Stimulated activated CD4-positive, alpha-beta T cell treated with anti-CD3 and anti-CD28 coated beads, Interleukin-1b, Interleukin-23, amount 100 ng/mL, for 48 hours (primary cell): ENCODE measurements around the gene ATP11A.

Experiments
- DNase-seq: peaks from one replicate; pipeline ENCODE4 v3.0.0-alpha.2; 2020

ATP11A gene

GRCh38 chr13:112887151-112887550, 197.3 kb downstream of the ATP11A start:
- no peak for DNase-seq

GRCh38 chr13:112887557-112887991, 197.7 kb downstream of the ATP11A start:
- no peak for DNase-seq

DNA sequence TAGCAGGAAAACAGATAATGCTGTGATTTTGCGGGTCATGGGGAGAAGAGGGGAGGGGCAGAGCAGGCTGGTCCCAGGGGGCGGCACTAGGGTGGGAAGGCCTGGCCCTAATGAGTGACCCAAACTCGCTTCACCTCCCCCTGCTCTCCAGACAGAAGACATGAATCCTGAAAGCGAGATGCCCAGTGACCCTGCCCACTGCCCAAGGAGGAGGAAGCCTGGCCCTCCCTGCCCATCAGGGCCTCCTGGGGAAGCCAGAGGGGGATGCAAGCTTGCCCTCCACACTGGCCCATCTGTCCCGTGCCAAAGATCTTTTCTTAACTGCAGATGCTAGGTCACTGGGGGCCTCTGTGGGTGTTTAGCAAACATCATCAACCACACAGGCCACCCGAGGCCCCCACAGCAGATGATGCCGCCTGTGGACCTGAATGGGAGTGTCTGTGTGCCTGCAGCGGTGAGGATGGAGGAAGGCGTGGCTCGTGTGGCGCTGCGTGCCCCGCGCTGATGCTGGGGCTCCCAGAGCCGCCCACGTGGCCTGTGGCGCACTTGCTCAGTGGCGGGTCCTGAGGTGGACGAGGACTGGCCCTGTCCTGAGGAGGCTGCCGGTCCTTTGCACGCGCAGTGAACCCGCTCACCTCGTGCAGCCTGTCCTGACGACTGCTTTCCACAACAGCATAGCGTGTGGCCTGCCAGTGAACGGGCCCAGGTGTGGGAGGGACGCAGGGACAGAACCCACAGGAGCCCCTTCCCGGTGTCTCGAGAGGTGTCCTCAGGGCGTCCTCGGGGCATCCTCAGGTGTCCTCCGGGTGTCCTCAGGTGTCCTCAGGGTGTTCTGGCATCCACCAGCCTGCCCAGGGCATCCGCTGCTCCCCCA, 198.6 kb downstream of the ATP11A start:
- no peak for DNase-seq

- no peak for DNase-seq
Measured at GRCh38 chr13:112889351-112890290, 199.8 kb downstream of the ATP11A start.

- no peak for DNase-seq
Measured at GRCh38 chr13:112890316-112891145, 200.7 kb downstream of the ATP11A start.

- DNase-seq = no peak
Measured at GRCh38 chr13:112891477-112892401, 201.9 kb downstream of the ATP11A start.

GRCh38 chr13:112892426-112893206, 202.8 kb downstream of the ATP11A start:
- no peak for DNase-seq

GRCh38 chr13:112893207-112893569, 203.3 kb downstream of the ATP11A start:
- no peak for DNase-seq

DNA sequence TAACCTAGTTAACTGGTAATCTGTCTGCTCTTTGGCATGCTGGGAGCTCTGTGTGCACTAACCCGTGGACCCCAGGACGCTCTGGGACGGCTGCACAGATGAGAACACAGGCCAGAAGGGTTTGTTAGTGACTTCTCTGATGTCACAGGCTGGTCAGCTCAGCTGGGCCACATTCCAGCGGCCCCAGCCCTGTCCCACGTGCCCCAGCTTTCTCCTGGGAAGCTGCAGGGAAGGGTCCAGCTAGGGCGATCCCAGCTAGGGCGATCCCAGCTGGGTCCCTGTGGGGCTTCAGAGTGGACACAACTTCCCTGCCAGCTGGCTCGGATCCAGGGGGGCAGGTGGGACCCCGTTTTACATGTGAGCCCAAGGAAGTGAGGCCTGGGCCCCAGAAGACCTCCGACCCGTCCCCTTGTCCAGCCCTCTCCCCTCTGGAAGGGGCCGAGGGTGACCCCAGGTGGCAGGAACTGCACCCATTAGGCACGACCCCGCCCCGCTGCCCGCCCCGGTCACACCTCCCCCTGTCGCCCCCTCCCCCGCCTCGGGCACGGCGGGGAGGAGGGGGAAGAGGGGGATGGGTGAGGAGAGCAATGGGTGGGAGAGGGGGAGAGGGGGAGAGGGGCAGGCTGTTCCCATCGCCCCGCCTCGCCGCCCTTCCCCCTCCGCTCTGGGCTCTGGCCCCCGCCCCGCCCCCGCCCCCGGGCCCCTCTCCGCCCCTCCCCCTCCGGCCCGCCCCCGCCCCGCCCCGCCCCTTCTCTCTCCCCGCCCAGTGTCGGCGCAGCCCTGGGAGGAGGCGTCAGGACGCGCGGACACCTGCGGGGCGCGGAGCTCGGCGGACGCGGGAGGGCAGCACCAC, 204.0 kb downstream of the ATP11A start:
- no peak for DNase-seq

- DNase-seq = no peak
Measured at GRCh38 chr13:112894423-112894672, 204.5 kb downstream of the ATP11A start.

DNA sequence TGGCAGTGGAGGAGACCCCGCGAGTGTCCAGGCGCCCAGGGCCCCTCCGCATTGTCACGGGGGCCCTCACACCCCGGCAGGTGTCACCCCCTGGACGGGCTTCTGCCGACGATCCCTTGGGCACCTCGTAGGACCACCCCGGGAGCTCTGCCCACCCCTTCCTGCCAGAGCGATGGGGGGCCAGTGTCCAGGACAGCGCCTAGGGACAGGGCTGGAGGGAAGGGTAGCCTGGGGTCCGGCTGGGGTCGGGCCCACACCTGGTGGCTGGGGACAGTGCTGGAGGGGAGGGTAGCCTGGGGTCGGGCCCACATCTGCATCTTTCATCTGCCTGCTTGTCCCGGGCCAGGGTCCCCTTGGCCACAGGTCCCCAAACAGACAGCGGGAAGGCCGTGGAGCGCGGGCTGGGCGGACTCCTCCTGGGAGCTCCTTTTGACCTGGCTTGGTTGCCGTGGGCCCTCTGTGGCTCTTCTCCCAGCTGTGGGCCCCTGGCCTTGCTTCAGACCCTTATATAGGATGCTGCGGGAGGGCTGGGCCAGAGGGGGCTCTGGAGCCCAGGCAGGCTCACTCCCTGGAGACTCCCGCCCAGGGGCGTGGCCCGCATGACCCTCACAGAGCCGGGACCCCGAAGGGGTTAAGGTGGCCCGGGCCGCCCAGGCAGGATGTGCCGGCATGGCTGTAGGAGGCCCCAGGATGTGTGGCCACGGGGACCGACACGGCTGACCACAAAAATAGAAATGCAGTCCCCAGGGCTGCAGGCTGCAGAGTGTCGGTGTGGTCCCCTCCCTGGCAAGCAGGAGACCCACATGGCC, 205.0 kb downstream of the ATP11A start:
- no peak for DNase-seq

DNA sequence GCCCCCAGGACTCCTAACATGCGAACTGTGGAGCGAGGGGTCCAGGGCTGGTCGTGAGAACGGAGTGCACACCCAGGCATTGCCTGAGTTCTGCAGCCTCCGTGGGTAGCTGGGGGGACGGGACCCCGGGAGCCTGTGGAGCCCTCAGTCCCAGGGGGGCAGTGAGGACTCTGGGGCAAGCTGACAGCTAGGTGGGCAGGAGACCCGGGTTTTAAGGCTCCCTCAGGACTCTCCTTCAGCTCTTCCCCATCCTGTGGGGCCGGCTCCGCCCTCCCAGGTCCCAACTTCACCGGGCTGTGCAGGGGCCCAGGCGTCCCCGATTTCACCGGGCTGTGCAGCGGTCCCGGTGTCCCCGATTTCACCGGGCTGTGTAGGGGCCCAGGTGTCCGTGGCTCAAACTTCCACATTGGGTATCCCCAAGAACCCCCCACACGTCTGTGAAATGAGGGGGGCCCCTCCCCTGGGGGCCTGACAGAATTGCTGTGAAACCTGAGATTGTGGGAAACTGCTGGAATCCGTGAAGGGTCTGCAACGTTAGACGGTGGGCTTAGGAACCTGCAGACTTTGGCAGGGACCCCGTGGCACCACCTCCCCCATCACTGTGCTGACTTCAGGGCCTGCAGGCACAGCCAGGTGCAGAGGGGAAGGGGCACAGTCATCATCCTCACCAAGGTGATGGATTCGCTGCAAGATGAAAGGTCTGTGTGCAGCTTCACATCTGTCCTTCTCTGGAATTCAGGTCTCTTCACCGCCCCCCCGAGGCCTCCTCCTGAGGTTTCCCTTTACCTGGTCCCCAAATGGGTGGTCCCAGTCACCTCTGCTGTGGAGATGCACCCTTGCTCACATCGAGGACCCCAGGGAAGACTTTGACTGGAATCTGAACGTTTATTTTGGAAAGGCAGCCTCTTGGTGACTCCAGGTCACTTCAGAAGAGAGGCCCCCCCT, 206.0 kb downstream of the ATP11A start:
- DNase-seq = no peak

DNA sequence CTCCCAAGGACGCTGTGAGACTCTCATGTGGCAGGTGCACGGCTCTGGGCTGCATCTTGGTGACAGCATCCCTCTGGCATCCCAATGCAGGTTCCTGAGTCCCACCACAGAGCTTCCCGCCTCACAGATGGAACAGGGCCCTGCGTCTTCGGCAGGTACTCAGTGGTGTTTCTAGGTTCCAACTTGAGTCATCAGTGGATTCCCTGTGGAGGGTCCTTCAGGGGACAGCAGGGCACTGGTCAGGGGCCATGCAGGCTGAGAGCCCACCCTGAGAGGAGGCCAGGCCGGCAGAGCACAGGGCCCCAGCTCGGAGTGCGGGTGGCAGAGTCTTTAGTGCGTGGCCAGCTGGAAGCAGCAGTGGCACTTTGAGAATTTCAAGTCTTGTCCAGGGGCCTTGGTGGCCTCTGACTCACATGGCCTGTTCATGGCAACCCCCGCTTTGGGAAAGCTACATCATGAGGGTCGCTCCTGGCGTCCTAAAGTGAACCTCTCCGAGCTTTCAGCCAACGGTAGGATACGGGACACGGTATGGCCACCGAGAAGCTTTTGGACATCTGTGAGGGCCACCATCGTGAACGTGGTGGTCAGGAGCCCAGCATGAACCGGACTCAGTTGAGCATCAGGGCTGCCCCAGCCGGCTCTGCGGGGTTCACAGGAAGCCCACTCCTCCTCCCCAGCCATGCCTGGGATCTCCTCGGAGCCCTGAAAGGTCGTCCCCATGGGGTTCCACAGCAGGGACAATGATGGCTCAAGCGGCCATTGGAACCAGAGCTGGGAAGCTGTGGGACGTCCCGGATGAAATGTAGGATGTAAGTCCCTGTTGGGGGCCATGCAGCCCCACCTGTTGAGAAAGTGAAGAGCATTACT, 207.1 kb downstream of the ATP11A start:
- DNase-seq = no peak

GRCh38 chr13:112897603-112897955, 207.7 kb downstream of the ATP11A start:
- no peak for DNase-seq

- DNase-seq = no peak
Measured at GRCh38 chr13:112897956-112898620, 208.2 kb downstream of the ATP11A start.

DNA sequence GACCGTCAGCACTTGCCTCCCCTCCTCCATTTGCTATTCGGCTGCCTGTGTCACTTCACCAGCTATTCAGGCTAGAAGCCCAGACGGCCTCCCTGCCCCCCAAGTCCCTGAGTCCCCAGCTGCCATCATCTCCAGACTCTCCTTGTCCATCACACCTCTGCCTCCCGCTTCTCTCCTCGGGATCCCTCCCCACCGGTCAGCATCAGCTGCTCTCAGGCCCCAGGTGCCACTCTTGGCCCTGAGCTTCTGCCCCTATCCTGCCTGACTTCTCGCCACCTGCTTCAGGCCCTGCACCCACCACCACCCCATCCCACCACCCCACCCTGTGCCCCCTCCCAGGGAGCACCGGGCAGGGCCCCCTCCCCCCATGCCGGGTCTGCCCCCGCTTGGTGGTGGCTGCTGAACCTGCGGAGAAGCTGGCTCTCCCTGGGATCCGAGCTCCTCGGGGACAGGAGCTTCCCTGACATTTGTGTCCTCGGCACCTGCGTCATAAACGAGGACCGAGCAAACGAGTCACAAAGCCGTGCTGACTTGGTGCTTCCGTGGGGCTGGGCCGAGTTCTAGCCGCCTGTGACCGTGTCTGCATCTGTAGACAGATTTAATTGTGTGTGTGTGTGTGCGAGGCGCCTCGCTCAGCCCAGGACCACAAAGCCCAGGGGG, 208.9 kb downstream of the ATP11A start:
- no peak for DNase-seq
